ENCODE data around the gene SELENOO.

Gene SELENOO

GRCh38 chr22:50171965-50172421, 28.8 kb upstream of the SELENOO start:
- no peak for DNase-seq

GRCh38 chr22:50173311-50173982, 27.4 kb upstream of the SELENOO start:
- no peak for DNase-seq

- no peak for DNase-seq
Observed at GRCh38 chr22:50173983-50174355, 26.8 kb upstream of the SELENOO start.

- no peak for DNase-seq
Observed at GRCh38 chr22:50174382-50175190, 26.2 kb upstream of the SELENOO start.

- DNase-seq = no peak
Observed at GRCh38 chr22:50175191-50175461, 25.7 kb upstream of the SELENOO start.

- DNase-seq = no peak
Observed at GRCh38 chr22:50175921-50176849, 24.6 kb upstream of the SELENOO start.

- DNase-seq = no peak
Observed at GRCh38 chr22:50176850-50177536, 23.8 kb upstream of the SELENOO start.

GRCh38 chr22:50177537-50178470, 23.0 kb upstream of the SELENOO start:
- no peak for DNase-seq

GRCh38 chr22:50178471-50178864, 22.3 kb upstream of the SELENOO start:
- no peak for DNase-seq

GRCh38 chr22:50178871-50179869, 21.6 kb upstream of the SELENOO start:
- DNase-seq = no peak

GRCh38 chr22:50179937-50180726, 20.7 kb upstream of the SELENOO start:
- DNase-seq = no peak

GRCh38 chr22:50180727-50181521, 19.9 kb upstream of the SELENOO start:
- DNase-seq = no peak

- no peak for DNase-seq
Observed at GRCh38 chr22:50182176-50183081, 18.4 kb upstream of the SELENOO start.

GRCh38 chr22:50183141-50183971, 17.5 kb upstream of the SELENOO start:
- no peak for DNase-seq

- no peak for DNase-seq
Observed at GRCh38 chr22:50184004-50184901, 16.6 kb upstream of the SELENOO start.

Measured in stimulated activated naive CD4-positive, alpha-beta T cell treated with Interleukin-2 at 50 U/mL for 16 hours (primary cell).